HepG2 (cell line): Measurements from ENCODE around the gene TOMM20. TPM values are rescaled to one million over a fixed set of nuclear protein-coding genes. Genes with fewer than 3 reads are reported as not detected.

Experiments
- ARHGAP35 ChIP-seq: sonication (generic); formaldehyde crosslinking; IDR thresholded peaks from 2 replicates; pipeline ENCODE4 v1.9.0; 2022; ENCODE audit warnings: mild to moderate bottlenecking, inconsistent platforms, moderate library complexity, missing genetic modification reagents, borderline replicate concordance
- BHLHE40 ChIP-seq: IDR thresholded peaks from 2 replicates; pipeline ENCODE4 v1.6.1; 2011; ENCODE audit warnings: low read length, improper control_type of control experiment
- GATAD2A ChIP-seq: IDR thresholded peaks from 2 replicates; pipeline ENCODE4 v1.6.1; 2016
- HIVEP1 ChIP-seq: sonication (generic); formaldehyde crosslinking; IDR thresholded peaks from 2 replicates; pipeline ENCODE4 v1.4.0; 2020; ENCODE audit warnings: mild to moderate bottlenecking, missing genetic modification reagents
- MTF2 ChIP-seq: sonication (generic); formaldehyde crosslinking; IDR thresholded peaks from 2 replicates; pipeline ENCODE4 v1.5.0; 2020; ENCODE audit warnings: missing genetic modification reagents, borderline replicate concordance
- NCOA2 ChIP-seq: sonication (generic); formaldehyde crosslinking; IDR thresholded peaks from 2 replicates; pipeline ENCODE4 v1.8.0; 2022; ENCODE audit warnings: inconsistent platforms
- RXRA ChIP-seq: sonication (generic); formaldehyde crosslinking; IDR thresholded peaks from 2 replicates; pipeline ENCODE4 v1.5.1; 2020; ENCODE audit warnings: missing genetic modification reagents
- SOX5 ChIP-seq: IDR thresholded peaks from 2 replicates; pipeline ENCODE4 v1.6.1; 2016; ENCODE audit warnings: borderline replicate concordance
- SOX6 ChIP-seq, 2 experiments: fragments of 450-650 bp in 1 of 2; sonication (generic) in 1 of 2; formaldehyde crosslinking in 1 of 2; IDR thresholded peaks; 2 replicates each; pipeline versions ENCODE4 v1.4.0 to v1.6.1; 2017 to 2020; ENCODE audit warnings: antibody characterized with exemption in 1 of 2, mild to moderate bottlenecking in 1 of 2, missing genetic modification reagents in 1 of 2
- XRCC5 ChIP-seq: fragments of 200-400 bp; formaldehyde crosslinking; optimal IDR thresholded peaks from 2 replicates; pipeline ENCODE3; 2017; ENCODE audit warnings: mild to moderate bottlenecking, low read length
- YY1 ChIP-seq: IDR thresholded peaks from 2 replicates; pipeline ENCODE4 v1.6.1; 2011; ENCODE audit warnings: low read length, low read depth, moderate library complexity, mild to moderate bottlenecking; ENCODE audit not compliant: insufficient read depth, insufficient replicate concordance
- ZBTB21 ChIP-seq: sonication (generic); formaldehyde crosslinking; IDR thresholded peaks from 2 replicates; pipeline ENCODE4 v1.4.0; 2020; ENCODE audit warnings: missing genetic modification reagents
- ZNF747 ChIP-seq: sonication (generic); formaldehyde crosslinking; IDR thresholded peaks from 2 replicates; pipeline ENCODE4 v1.8.1; 2023; ENCODE audit warnings: missing genetic modification reagents, mild to moderate bottlenecking, borderline replicate concordance
- polyA plus RNA-seq, 8 experiments: library from polyadenylated mRNA; depleted of rRNA in 3 of 8; stranded (reverse) in 7 of 8; unstranded in 1 of 8; fragments of >200 nt; fragmentation: Illumina TruSeq in 4 of 8; extraction: Trizol in 4 of 8; gene quantifications; 2 replicates each; pipeline versions ENCODE4 v1.2.1 to v1.2.3, GENCODE V29; 2011 to 2016; ENCODE audit warnings: low read depth in 4 of 8, missing spikeins in 1 of 8, mixed read lengths in 1 of 8; ENCODE audit not compliant: insufficient read depth in 1 of 8
- total RNA-seq, 5 experiments: library from RNA; depleted of rRNA; stranded (reverse); fragments of >200 nt; fragmentation: Illumina TruSeq; extraction: Trizol; gene quantifications; 2 replicates each; pipeline ENCODE4 v1.2.3, GENCODE V29; 2016; ENCODE audit warnings: low read depth in 1 of 5
- TF ChIP-seq, protein P1 (sequence below): sonication (generic); formaldehyde crosslinking; IDR thresholded peaks from 2 replicates; pipeline ENCODE4 v1.8.0; 2022; ENCODE audit warnings: missing genetic modification reagents, mild to moderate bottlenecking, moderate library complexity, borderline replicate concordance
- TF ChIP-seq, protein P2 (sequence below): sonication (generic); formaldehyde crosslinking; IDR thresholded peaks from 2 replicates; pipeline ENCODE4 v1.5.1; 2020; ENCODE audit warnings: missing genetic modification reagents, mild to moderate bottlenecking, borderline replicate concordance
- TF ChIP-seq, protein P3 (sequence below): sonication (generic); IDR thresholded peaks from 2 replicates; pipeline ENCODE4 v1.6.1; 2016; ENCODE audit warnings: low read depth, borderline replicate concordance
- TF ChIP-seq, protein P4 (sequence below): sonication (generic); formaldehyde crosslinking; IDR thresholded peaks from 2 replicates; pipeline ENCODE4 v1.4.0; 2020; ENCODE audit warnings: missing genetic modification reagents
- TF ChIP-seq, protein P5 (sequence below): sonication (generic); formaldehyde crosslinking; IDR thresholded peaks from 2 replicates; pipeline ENCODE4 v1.5.1; 2020; ENCODE audit warnings: mild to moderate bottlenecking, missing genetic modification reagents

Gene TOMM20
- total and polyA plus RNA-seq, 2 of the 13 experiments (the other 11 are each of a cell fraction or from before 2014, with no cell fraction given): 153 to 376 TPM

DNA sequence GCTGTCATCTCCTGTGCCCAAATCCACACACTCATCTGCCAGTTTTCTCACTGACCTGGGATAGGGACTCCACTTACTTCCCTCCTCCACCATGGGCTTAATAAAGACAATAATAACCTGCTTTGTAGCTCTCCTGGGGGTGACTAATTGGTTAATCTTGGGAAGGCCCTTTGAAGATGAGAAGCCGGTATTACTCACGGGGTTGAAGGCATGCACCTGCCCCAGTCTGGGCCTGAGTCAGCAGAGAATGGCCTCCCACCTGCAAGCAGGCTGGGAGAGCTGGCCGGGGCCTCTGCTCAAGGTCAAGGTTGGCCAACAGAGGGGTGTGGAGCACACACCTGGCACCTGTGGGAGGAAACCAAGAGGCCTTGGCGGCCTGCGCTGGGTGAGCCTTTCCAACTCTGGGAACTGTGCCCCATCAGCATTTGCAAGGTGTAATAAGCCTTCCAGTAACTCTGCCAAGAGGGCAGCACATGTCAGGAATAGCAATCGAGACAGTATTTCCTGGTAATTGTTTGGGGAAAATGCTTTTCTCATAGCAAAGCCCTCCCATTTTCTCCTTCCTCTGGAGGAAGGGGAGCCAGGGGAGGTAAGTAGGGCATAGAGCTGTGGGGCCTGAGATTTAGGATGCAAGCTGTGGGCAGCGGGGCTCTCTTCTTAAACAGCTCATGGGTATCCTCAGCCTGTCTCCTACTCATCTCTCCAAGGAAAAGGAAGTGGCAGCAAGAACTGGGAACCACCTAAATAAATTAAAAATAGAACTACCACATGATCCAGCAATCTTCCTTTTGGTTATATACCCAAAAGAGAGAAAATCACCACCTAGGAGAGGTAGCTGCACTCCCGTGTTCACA is 49.0 kb downstream of the TOMM20 start (continued):
- TF ChIP-seq, protein P1, sequence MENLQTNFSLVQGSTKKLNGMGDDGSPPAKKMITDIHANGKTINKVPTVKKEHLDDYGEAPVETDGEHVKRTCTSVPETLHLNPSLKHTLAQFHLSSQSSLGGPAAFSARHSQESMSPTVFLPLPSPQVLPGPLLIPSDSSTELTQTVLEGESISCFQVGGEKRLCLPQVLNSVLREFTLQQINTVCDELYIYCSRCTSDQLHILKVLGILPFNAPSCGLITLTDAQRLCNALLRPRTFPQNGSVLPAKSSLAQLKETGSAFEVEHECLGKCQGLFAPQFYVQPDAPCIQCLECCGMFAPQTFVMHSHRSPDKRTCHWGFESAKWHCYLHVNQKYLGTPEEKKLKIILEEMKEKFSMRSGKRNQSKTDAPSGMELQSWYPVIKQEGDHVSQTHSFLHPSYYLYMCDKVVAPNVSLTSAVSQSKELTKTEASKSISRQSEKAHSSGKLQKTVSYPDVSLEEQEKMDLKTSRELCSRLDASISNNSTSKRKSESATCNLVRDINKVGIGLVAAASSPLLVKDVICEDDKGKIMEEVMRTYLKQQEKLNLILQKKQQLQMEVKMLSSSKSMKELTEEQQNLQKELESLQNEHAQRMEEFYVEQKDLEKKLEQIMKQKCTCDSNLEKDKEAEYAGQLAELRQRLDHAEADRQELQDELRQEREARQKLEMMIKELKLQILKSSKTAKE: peak; percentile 58; the same call in 1 of the 2 replicates
- TF ChIP-seq, protein P2, sequence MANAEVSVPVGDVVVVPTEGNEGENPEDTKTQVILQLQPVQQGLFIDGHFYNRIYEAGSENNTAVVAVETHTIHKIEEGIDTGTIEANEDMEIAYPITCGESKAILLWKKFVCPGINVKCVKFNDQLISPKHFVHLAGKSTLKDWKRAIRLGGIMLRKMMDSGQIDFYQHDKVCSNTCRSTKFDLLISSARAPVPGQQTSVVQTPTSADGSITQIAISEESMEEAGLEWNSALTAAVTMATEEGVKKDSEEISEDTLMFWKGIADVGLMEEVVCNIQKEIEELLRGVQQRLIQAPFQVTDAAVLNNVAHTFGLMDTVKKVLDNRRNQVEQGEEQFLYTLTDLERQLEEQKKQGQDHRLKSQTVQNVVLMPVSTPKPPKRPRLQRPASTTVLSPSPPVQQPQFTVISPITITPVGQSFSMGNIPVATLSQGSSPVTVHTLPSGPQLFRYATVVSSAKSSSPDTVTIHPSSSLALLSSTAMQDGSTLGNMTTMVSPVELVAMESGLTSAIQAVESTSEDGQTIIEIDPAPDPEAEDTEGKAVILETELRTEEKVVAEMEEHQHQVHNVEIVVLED (CRISPR knock-in tag): no peak
- TF ChIP-seq, protein P3, sequence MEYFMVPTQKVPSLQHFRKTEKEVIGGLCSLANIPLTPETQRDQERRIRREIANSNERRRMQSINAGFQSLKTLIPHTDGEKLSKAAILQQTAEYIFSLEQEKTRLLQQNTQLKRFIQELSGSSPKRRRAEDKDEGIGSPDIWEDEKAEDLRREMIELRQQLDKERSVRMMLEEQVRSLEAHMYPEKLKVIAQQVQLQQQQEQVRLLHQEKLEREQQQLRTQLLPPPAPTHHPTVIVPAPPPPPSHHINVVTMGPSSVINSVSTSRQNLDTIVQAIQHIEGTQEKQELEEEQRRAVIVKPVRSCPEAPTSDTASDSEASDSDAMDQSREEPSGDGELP: peak; percentile 52; the same call in 1 of the 2 replicates
- peak; percentile 59 for TF ChIP-seq XRCC5
- TF ChIP-seq, protein P4, sequence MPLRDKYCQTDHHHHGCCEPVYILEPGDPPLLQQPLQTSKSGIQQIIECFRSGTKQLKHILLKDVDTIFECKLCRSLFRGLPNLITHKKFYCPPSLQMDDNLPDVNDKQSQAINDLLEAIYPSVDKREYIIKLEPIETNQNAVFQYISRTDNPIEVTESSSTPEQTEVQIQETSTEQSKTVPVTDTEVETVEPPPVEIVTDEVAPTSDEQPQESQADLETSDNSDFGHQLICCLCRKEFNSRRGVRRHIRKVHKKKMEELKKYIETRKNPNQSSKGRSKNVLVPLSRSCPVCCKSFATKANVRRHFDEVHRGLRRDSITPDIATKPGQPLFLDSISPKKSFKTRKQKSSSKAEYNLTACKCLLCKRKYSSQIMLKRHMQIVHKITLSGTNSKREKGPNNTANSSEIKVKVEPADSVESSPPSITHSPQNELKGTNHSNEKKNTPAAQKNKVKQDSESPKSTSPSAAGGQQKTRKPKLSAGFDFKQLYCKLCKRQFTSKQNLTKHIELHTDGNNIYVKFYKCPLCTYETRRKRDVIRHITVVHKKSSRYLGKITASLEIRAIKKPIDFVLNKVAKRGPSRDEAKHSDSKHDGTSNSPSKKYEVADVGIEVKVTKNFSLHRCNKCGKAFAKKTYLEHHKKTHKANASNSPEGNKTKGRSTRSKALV (CRISPR knock-in tag): no peak
- TF ChIP-seq ZBTB21: no peak
- TF ChIP-seq GATAD2A: peak; percentile 53
- peak; percentile 37; the same call in 1 of the 2 replicates for TF ChIP-seq SOX5 (CRISPR knock-in tag)
- peak; percentile 73; the same call in 1 of the 2 replicates for TF ChIP-seq RXRA
- TF ChIP-seq, protein P5, sequence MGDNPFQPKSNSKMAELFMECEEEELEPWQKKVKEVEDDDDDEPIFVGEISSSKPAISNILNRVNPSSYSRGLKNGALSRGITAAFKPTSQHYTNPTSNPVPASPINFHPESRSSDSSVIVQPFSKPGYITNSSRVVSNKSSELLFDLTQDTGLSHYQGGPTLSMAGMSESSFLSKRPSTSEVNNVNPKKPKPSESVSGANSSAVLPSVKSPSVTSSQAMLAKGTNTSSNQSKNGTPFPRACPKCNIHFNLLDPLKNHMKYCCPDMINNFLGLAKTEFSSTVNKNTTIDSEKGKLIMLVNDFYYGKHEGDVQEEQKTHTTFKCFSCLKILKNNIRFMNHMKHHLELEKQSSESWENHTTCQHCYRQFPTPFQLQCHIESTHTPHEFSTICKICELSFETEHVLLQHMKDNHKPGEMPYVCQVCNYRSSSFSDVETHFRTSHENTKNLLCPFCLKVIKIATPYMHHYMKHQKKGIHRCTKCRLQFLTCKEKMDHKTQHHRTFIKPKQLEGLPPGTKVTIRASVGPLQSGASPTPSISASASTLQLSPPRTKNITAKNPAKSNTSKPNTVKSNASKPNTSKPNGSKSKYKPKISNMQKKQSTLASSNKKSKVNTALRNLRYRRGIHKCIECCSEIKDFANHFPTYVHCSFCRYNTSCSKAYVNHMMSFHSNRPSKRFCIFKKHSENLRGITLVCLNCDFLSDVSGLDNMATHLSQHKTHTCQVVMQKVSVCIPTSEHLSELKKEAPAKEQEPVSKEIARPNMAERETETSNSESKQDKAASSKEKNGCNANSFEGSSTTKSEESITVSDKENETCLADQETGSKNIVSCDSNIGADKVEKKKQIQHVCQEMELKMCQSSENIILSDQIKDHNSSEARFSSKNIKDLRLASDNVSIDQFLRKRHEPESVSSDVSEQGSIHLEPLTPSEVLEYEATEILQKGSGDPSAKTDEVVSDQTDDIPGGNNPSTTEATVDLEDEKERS (CRISPR knock-in tag): 0 out of 2 replicates have a peak, but pooled peaks have one; percentile 36
- peak; percentile 50; the same call in 1 of the 2 replicates for TF ChIP-seq NCOA2 (CRISPR knock-in tag)
- TF ChIP-seq HIVEP1: 0 out of 2 replicates have a peak, but pooled peaks have one; percentile 20
- peak; percentile 39; the same call in 1 of the 2 replicates for TF ChIP-seq BHLHE40
- no peak for TF ChIP-seq ZNF747 (CRISPR knock-in tag)
- no peak for TF ChIP-seq SOX6 (IDR thresholded peaks at IDR 0.05)
- TF ChIP-seq SOX6 (CRISPR knock-in tag; IDR thresholded peaks at IDR 0.05): peak; percentile 30; the same call in 1 of the 2 replicates
- peak; percentile 15 for TF ChIP-seq YY1
- no peak for TF ChIP-seq ARHGAP35 (CRISPR knock-in tag)
- no peak for TF ChIP-seq MTF2 (CRISPR knock-in tag)
